HG03108 (cell line): ENCODE data around the gene RANBP3.
"Not testable (repeated sequence)": the region's sequence is repeated elsewhere in the genome, so short reads cannot be mapped to it uniquely, and the experiment has no call there.

ENCODE experiments used
- ATAC-seq: cut with Tn5 transposase; IDR thresholded peaks from one replicate; pipeline ENCODE4 v1.9.1; 2021; ENCODE audit warnings: moderate library complexity; ENCODE audit not compliant: unreplicated experiment

Gene RANBP3, protein sequence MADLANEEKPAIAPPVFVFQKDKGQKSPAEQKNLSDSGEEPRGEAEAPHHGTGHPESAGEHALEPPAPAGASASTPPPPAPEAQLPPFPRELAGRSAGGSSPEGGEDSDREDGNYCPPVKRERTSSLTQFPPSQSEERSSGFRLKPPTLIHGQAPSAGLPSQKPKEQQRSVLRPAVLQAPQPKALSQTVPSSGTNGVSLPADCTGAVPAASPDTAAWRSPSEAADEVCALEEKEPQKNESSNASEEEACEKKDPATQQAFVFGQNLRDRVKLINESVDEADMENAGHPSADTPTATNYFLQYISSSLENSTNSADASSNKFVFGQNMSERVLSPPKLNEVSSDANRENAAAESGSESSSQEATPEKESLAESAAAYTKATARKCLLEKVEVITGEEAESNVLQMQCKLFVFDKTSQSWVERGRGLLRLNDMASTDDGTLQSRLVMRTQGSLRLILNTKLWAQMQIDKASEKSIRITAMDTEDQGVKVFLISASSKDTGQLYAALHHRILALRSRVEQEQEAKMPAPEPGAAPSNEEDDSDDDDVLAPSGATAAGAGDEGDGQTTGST

GRCh38 chr19:5977785-5978605 lies at the start of gene RANBP3:
Gene RANBP3 (minus strand): TSS chr19:5978140. CDS start chr19:5978082, 58 bp downstream.
- peak; percentile 90 for ATAC-seq

- no peak for ATAC-seq
Observed at GRCh38 chr19:6026390-6027227, 48.7 kb upstream of the RANBP3 start.

DNA sequence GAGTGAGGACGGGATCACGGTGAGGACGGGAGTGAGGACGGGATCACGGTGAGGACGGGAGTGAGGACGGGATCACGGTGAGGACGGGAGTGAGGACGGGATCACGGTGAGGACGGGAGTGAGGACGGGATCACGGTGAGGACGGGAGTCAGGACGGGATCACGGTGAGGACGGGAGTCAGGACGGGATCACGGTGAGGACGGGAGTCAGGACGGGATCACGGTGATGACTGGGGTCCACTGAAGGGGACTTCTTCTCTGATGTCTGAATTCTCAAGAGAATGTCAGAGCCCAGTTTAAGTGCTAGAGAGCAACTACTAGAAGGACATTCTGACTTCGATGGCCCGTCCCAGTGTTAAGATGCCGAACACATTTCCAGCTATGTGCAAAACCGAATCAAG lies 46.8 kb upstream of the RANBP3 start:
- ATAC-seq: not testable (repeated sequence)

- ATAC-seq: no peak
Observed at GRCh38 chr19:6023936-6024335, 46.0 kb upstream of the RANBP3 start.

- ATAC-seq: no peak
Observed at GRCh38 chr19:6023085-6023682, 45.2 kb upstream of the RANBP3 start.

DNA sequence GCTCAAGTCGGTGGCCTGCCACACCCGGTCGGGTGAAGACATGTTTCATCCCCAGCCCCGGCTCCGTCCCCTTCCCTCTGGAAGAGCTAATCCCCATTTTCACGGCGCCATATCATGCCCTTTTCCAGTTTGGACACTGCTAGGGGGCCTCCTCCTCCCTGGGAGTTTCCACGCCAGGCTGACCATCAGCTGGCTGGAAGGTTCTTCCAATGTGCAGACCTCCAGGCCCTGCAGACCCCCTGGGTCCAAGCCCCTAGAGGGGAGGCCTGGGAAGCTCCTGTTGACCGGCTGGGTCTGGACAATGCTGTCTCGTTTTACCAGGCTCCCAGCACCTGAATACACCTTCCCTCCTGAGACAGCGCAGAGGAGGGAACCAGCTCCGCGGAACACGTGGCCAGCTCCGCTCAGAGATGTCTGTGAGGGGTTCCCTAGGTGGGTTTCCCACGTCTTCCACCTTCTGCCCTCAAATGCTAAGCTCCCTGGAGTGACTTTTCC lies 44.7 kb upstream of the RANBP3 start:
- ATAC-seq: no peak

GRCh38 chr19:6021878-6022569 lies 44.1 kb upstream of the RANBP3 start:
- ATAC-seq: no peak

GRCh38 chr19:6020972-6021805 lies 43.2 kb upstream of the RANBP3 start:
- ATAC-seq: no peak

DNA sequence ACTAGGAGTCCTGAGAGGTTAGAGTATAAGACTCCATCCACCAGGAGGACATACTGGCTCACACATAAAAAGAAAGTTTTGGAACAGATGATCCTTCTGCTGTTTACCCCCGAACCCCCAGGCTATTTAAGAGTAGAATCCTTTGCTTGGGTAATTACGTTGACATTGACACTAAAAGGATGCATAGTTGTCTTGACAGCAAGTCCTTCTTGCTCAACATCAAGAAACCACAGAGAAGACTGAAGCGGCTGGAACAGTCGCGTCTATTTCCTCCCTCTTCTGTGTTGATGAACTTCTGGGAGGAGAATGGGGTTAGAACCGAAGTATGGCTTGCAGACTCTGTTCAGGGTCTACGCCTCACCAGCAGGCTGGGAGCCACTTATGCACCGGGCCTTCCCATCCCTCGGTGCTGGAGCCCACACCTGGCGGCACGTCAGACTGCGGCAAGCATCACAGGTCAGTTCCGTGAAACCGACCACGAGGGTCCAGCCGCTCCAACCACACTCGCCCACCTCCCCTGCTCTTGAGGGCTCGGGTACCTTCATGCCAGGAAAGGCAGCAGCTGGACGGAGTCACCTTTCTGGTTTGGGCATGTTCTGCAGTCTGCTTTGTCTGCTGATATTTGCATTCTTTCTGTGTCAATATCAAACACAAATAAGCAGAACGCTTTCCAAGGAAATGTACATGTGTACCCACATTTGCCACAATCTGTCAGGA lies 42.4 kb upstream of the RANBP3 start:
- no peak for ATAC-seq

DNA sequence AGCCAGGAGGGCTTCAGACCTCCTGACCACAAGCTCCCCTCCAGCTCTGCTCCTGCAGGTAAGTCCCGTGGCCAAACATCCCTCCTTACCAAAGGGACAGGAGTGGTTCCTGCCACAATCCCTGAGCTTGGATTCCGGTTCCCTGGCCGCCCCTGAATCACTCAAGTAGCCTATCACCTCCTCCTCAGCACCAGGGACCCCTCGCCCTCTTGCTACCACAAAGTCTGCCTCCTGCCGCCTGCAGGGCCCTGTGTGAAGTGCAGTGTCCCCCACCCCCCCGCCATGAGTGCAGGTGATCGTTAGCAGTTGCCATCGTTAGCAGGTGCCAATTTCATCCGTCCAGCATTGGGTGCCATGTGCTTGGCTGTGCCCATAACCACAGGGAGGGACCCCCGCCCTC lies 40.8 kb upstream of the RANBP3 start:
- ATAC-seq: no peak

DNA sequence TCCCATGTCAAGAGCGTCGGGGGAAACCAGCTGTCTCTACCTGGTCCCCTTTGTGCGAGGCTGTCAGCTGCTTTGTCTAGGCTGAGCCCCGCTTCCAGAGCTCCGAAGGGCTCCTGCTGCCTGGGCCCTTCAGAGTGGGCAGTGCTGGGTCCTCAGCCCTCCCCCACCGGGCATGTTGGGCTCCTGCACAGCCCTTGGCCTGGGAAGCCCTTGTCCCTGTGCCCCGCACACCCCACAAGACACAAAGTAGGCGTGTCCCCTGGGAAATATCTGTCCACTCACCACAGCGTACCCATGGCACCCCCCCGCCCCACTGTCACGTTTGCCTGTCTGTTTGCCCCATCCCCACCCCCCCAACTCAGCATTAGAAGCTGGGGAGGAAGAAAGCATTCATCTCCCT lies 39.6 kb upstream of the RANBP3 start:
- no peak for ATAC-seq

DNA sequence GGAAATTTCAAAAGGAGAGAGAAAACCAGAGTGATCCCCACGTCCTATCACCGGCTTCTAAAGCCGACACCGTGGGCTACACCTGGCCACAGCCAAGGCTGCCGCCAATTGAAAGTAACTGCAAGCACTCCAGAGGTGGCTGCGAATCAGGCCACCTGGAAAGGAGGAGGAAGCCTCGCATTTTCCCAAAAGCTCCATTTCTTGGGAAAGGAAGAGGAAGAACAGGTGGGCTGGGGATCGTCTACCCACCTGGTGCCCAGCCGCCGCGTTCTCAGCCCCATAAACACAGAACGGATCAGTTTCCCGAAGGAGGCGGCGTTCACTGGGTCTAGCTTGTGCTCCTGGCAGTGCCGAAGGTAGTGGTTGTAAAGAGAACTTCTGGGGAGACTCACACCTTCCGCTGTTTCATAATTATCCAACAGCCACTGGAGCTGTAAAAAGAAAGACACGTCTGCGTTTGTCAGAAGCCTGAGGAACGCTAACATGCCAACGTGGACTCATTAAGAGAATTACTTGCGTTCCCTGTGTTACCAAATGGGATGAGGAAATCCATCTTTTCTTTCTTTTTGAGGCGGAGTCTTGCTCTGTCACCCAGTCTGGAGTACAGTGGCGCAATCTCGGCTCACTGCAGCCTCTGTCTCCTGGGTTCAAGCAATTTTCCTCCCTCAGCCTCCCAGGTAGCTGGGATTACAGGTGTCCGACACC lies 38.1 kb upstream of the RANBP3 start:
- ATAC-seq: no peak

DNA sequence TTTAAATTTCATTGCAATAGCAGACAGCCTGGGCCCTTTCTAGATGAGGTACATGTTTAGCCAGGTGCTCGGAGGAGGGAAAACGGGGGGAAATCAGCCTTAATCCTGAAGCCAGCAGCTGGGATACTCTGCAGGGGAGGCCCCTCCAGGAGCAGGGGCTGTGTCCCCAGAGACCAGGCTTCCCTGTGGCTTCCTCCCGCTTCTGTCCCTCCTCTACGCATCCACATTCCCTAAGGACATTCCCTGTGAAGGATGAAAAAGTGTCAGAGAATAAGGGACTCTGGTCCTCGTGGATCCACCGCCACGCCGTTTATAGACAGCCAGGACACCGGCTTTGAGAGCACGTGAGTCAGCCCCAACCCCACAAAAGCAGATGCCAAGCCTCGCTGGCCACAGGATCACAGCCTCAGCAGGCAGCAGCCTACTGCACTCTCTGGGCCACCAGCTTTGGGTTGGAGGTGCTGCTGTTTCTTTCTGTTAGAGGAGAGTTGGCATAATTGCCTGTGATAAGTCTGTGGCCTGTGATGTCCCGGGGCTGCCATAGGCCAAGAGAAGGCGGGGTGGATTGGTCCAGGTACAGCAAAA lies 36.7 kb upstream of the RANBP3 start:
- ATAC-seq: no peak

GRCh38 chr19:6012426-6013170 lies 34.7 kb upstream of the RANBP3 start:
- no peak for ATAC-seq

GRCh38 chr19:6011794-6012193 lies 33.9 kb upstream of the RANBP3 start:
- no peak for ATAC-seq

- no peak for ATAC-seq
Observed at GRCh38 chr19:6011206-6011605, 33.3 kb upstream of the RANBP3 start.
